SU-DHL-6 (cell line): ENCODE results near the gene NAP1L4.

ENCODE experiments used
- H2AFZ ChIP-seq: fragments of 200-600 bp; sonication (generic); 2 replicates; pipeline ENCODE4 v1.6.1; 2014; ENCODE audit warnings: low read depth, mild to moderate bottlenecking, moderate library complexity, mixed read lengths, antibody characterized with exemption, low read length; ENCODE audit not compliant: severe bottlenecking
- H3F3A ChIP-seq: fragments of 200-600 bp; shearing (Covaris generic); 2 replicates; pipeline ENCODE4 v1.6.0; 2016; ENCODE audit warnings: antibody characterized with exemption, mild to moderate bottlenecking; ENCODE audit not compliant: insufficient read depth
- H3K27ac ChIP-seq: fragments of 200-600 bp; sonication (generic); 2 replicates; pipeline ENCODE4 v1.5.1; 2016; ENCODE audit warnings: low read depth, mild to moderate bottlenecking, low read length, moderate library complexity, mixed read lengths
- H3K27me3 ChIP-seq: fragments of 200-600 bp; sonication (generic), shearing (Covaris generic); 2 replicates; pipeline ENCODE4 v1.6.0; 2014; ENCODE audit warnings: mild to moderate bottlenecking, low read length
- H3K36me3 ChIP-seq: fragments of 200-600 bp; sonication (generic); 2 replicates; pipeline ENCODE4 v1.6.1; 2014; ENCODE audit warnings: mild to moderate bottlenecking, low read length, mixed read lengths
- H3K4me2 ChIP-seq: fragments of 300-600, 200-600 bp; shearing (Covaris generic), sonication (generic); 2 replicates; pipeline ENCODE4 v1.6.0; 2014; ENCODE audit warnings: low read length, low read depth, mild to moderate bottlenecking; ENCODE audit not compliant: poor library complexity, severe bottlenecking
- H3K4me3 ChIP-seq: fragments of 200-600 bp; sonication (generic); 2 replicates; pipeline ENCODE4 v1.5.1; 2014; ENCODE audit warnings: antibody characterized with exemption, low read length, mild to moderate bottlenecking, mixed read lengths; ENCODE audit not compliant: insufficient read depth, poor library complexity, severe bottlenecking
- H3K79me2 ChIP-seq: fragments of 200-600 bp; sonication (generic); 2 replicates; pipeline ENCODE4 v1.6.1; 2014; ENCODE audit warnings: mild to moderate bottlenecking, low read length, moderate library complexity; ENCODE audit not compliant: insufficient read depth
- H3K9ac ChIP-seq: fragments of 200-600 bp; sonication (generic); 2 replicates; pipeline ENCODE4 v1.7.0; 2014; ENCODE audit warnings: mild to moderate bottlenecking, low read length
- H3K9me2 ChIP-seq: fragments of 200-600 bp; sonication (generic); replicated peaks from 2 replicates; pipeline ENCODE4 v1.6.1; 2014; ENCODE audit warnings: low read length; ENCODE audit not compliant: insufficient read depth
- H3K9me3 ChIP-seq: fragments of 200-600 bp; sonication (generic); 2 replicates; pipeline ENCODE4 v1.6.1; 2014; ENCODE audit warnings: low read length, mixed read lengths; ENCODE audit not compliant: insufficient read depth
- H4K20me1 ChIP-seq: fragments of 200-600 bp; sonication (generic); 2 replicates; pipeline ENCODE4 v1.6.1; 2014; ENCODE audit warnings: low read depth, mild to moderate bottlenecking, antibody characterized with exemption, low read length, moderate library complexity, mixed read lengths
- EZH2phosphoT487 ChIP-seq: fragments of 200-600 bp; sonication (generic), shearing (Covaris generic); conservative IDR thresholded peaks from 2 replicates; pipeline ENCODE4 v1.6.1; 2018; ENCODE audit warnings: mild to moderate bottlenecking, antibody characterized with exemption, low read length, moderate library complexity, mixed read lengths
- TF ChIP-seq, protein P1 (sequence below): fragments of 200-600 bp; sonication (generic); IDR thresholded peaks from one replicate; pipeline ENCODE4 v1.5.1; 2017; ENCODE audit warnings: antibody characterized with exemption, mild to moderate bottlenecking, low read length, moderate library complexity; ENCODE audit not compliant: insufficient read depth, poor library complexity, severe bottlenecking

NAP1L4 gene

GRCh38 chr11:3030289-3031070 is 38.4 kb upstream of the NAP1L4 start:
- H3K36me3 ChIP-seq = peaks cover 10% of the 10 kb centered on the region; the same call in 1 of the 2 replicates
- H3K27me3 ChIP-seq = no peaks in the 10 kb centered on the region
- H3K4me2 ChIP-seq = no peak overlapping the region
- no peaks in the 10 kb centered on the region for H3K9me3 ChIP-seq
- no peak overlapping the region for H2AFZ ChIP-seq
- no peak overlapping the region for H3K4me3 ChIP-seq
- H4K20me1 ChIP-seq = no peaks in the 10 kb centered on the region
- TF ChIP-seq, protein P1, sequence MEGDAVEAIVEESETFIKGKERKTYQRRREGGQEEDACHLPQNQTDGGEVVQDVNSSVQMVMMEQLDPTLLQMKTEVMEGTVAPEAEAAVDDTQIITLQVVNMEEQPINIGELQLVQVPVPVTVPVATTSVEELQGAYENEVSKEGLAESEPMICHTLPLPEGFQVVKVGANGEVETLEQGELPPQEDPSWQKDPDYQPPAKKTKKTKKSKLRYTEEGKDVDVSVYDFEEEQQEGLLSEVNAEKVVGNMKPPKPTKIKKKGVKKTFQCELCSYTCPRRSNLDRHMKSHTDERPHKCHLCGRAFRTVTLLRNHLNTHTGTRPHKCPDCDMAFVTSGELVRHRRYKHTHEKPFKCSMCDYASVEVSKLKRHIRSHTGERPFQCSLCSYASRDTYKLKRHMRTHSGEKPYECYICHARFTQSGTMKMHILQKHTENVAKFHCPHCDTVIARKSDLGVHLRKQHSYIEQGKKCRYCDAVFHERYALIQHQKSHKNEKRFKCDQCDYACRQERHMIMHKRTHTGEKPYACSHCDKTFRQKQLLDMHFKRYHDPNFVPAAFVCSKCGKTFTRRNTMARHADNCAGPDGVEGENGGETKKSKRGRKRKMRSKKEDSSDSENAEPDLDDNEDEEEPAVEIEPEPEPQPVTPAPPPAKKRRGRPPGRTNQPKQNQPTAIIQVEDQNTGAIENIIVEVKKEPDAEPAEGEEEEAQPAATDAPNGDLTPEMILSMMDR = no peak
- TF ChIP-seq EZH2phosphoT487 = no peak
- no peak overlapping the region for H3K9ac ChIP-seq
- no peaks in the 10 kb centered on the region for H3F3A ChIP-seq
- H3K27ac ChIP-seq = no peak overlapping the region
- no peaks in the 10 kb centered on the region for H3K9me2 ChIP-seq
- no peaks in the 10 kb centered on the region for H3K79me2 ChIP-seq

GRCh38 chr11:3028813-3029212 is 36.7 kb upstream of the NAP1L4 start:
- H3K4me2 ChIP-seq = no peak overlapping the region
- no peaks in the 10 kb centered on the region for H3K27me3 ChIP-seq
- no peaks in the 10 kb centered on the region for H3F3A ChIP-seq
- no peaks in the 10 kb centered on the region for H3K79me2 ChIP-seq
- TF ChIP-seq EZH2phosphoT487 = no peak
- TF ChIP-seq, protein P1 = no peak
- no peak overlapping the region for H3K27ac ChIP-seq
- no peak overlapping the region for H2AFZ ChIP-seq
- H3K9me2 ChIP-seq = no peaks in the 10 kb centered on the region
- H3K36me3 ChIP-seq = peaks cover 10% of the 10 kb centered on the region; the same call in 1 of the 2 replicates
- no peak overlapping the region for H3K9ac ChIP-seq
- no peaks in the 10 kb centered on the region for H3K9me3 ChIP-seq
- no peaks in the 10 kb centered on the region for H4K20me1 ChIP-seq
- H3K4me3 ChIP-seq = no peak overlapping the region

DNA sequence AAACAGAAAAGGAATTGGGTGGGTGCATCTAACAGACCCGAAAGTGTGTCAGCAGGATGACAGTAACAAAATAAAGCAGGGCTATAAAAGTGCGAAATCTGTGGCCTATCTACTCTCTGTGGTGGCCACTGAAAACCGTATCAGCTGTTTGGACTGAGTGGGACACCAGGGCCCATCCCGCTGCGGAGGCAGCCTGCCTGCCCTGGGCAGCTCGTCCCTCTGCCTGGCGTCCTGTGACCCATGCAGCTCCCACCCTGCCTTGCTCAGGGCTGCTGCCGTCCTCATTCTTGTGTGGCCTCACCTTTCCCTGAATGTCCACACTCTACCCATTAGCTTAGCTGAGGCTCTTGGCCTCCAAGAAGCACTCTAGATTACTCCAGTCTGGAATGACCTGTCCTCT is 34.7 kb upstream of the NAP1L4 start:
- Histone ChIP-seq H4K20me1 (no peaks in the 10 kb centered on the region), H3K9me3 (no peaks in the 10 kb centered on the region), H3K27ac (no peak overlapping the region), H3K4me3 (no peak overlapping the region), H3K79me2 (no peaks in the 10 kb centered on the region), H3K9me2 (no peaks in the 10 kb centered on the region), H3K9ac (no peak overlapping the region), H3F3A (no peaks in the 10 kb centered on the region), H2AFZ (no peak overlapping the region), H3K27me3 (no peaks in the 10 kb centered on the region), H3K36me3 (peaks cover 6% of the 10 kb centered on the region; the same call in 1 of the 2 replicates), H3K4me2 (no peak overlapping the region)
- TF ChIP-seq EZH2phosphoT487 = no peak
- TF ChIP-seq, protein P1 = no peak
